H9 (cell line): Measurements from ENCODE around the gene RPL27A. TPM values are rescaled to one million over a fixed set of nuclear protein-coding genes. Genes with fewer than 3 reads are reported as not detected.

Source experiments
- DNase-seq: peaks from one replicate; pipeline ENCODE4 v3.0.0-alpha.2; 2017
- H2AFZ ChIP-seq: one replicate; pipeline ENCODE4 v1.6.1; 2013; ENCODE audit warnings: mild to moderate bottlenecking, low read length, control low read depth, moderate library complexity
- H2AK5ac ChIP-seq: 2 replicates; pipeline ENCODE4 v1.6.1; 2013; ENCODE audit warnings: low read length, control low read depth, mixed read lengths; ENCODE audit not compliant: insufficient read length
- H2BK120ac ChIP-seq: one replicate; pipeline ENCODE4 v1.6.1; 2013; ENCODE audit warnings: low read depth, mild to moderate bottlenecking, low read length, control low read depth, inconsistent platforms; ENCODE audit not compliant: poor library complexity, severe bottlenecking
- H2BK12ac ChIP-seq: 2 replicates; pipeline ENCODE4 v1.6.1; 2013; ENCODE audit warnings: low read length, control low read depth, mixed read lengths, low read depth; ENCODE audit not compliant: insufficient read length
- H2BK15ac ChIP-seq: 2 replicates; pipeline ENCODE4 v1.6.1; 2013; ENCODE audit warnings: low read depth, low read length, control low read depth
- H2BK20ac ChIP-seq: one replicate; pipeline ENCODE4 v1.6.1; 2013; ENCODE audit warnings: low read depth, mild to moderate bottlenecking, low read length, control low read depth, inconsistent platforms; ENCODE audit not compliant: poor library complexity, severe bottlenecking
- H2BK5ac ChIP-seq: 2 replicates; pipeline ENCODE4 v1.6.1; 2013; ENCODE audit warnings: low read length, control low read depth, mixed read lengths; ENCODE audit not compliant: insufficient read length
- H3K14ac ChIP-seq: 2 replicates; pipeline ENCODE4 v1.6.1; 2013; ENCODE audit warnings: low read length, control low read depth; ENCODE audit not compliant: insufficient read depth
- H3K18ac ChIP-seq: 2 replicates; pipeline ENCODE4 v1.6.1; 2013; ENCODE audit warnings: low read depth, mild to moderate bottlenecking, mixed read lengths, low read length, control low read depth; ENCODE audit not compliant: insufficient read length
- H3K23ac ChIP-seq: 2 replicates; pipeline ENCODE4 v1.6.1; 2013; ENCODE audit warnings: low read length, control low read depth, mixed read lengths, low read depth; ENCODE audit not compliant: insufficient read length
- H3K23me2 ChIP-seq: 2 replicates; pipeline ENCODE4 v1.6.1; 2013; ENCODE audit warnings: low read depth, mild to moderate bottlenecking, mixed read lengths, low read length, control low read depth; ENCODE audit not compliant: insufficient read length, poor library complexity, severe bottlenecking
- H3K27ac ChIP-seq: 2 replicates; pipeline ENCODE4 v1.5.1; 2013; ENCODE audit warnings: low read length, control low read depth, mixed read lengths, low read depth; ENCODE audit not compliant: insufficient read length
- H3K27me3 ChIP-seq: 2 replicates; pipeline ENCODE4 v1.6.1; 2013; ENCODE audit warnings: low read length, control low read depth, inconsistent platforms; ENCODE audit not compliant: insufficient read depth
- H3K4ac ChIP-seq: 2 replicates; pipeline ENCODE4 v1.6.1; 2013; ENCODE audit warnings: low read depth, mild to moderate bottlenecking, control low read depth, inconsistent platforms, low read length, moderate library complexity
- H3K4me1 ChIP-seq: 2 replicates; pipeline ENCODE4 v1.6.1; 2013; ENCODE audit warnings: low read length, control low read depth, inconsistent platforms; ENCODE audit not compliant: insufficient read depth
- H3K4me2 ChIP-seq: 2 replicates; pipeline ENCODE4 v1.6.1; 2013; ENCODE audit warnings: low read length, control low read depth, mixed read lengths; ENCODE audit not compliant: insufficient read length, insufficient read depth
- H3K56ac ChIP-seq: 2 replicates; pipeline ENCODE4 v1.6.1; 2013; ENCODE audit warnings: low read depth, mild to moderate bottlenecking, mixed read lengths, low read length, control low read depth; ENCODE audit not compliant: insufficient read length
- H3K79me1 ChIP-seq: 2 replicates; pipeline ENCODE4 v1.6.1; 2013; ENCODE audit warnings: low read depth, mild to moderate bottlenecking, moderate library complexity, low read length, control low read depth, inconsistent platforms; ENCODE audit not compliant: insufficient read depth, poor library complexity, severe bottlenecking
- H3K79me2 ChIP-seq: 2 replicates; pipeline ENCODE4 v1.6.1; 2013; ENCODE audit warnings: low read length, control low read depth, inconsistent platforms; ENCODE audit not compliant: insufficient read depth
- H3K9ac ChIP-seq: 2 replicates; pipeline ENCODE4 v1.6.1; 2013; ENCODE audit warnings: low read length, control low read depth, mixed read lengths; ENCODE audit not compliant: insufficient read length; ENCODE audit errors: extremely low read depth
- H3K9me3 ChIP-seq: one replicate; pipeline ENCODE4 v1.6.1; 2013; ENCODE audit warnings: low read depth, low read length, inconsistent platforms; ENCODE audit not compliant: control insufficient read depth
- H3T11ph ChIP-seq: one replicate; pipeline ENCODE4 v1.6.1; 2013; ENCODE audit warnings: mild to moderate bottlenecking, low read length, control low read depth, inconsistent platforms
- H4K20me1 ChIP-seq: one replicate; pipeline ENCODE4 v1.6.1; 2013; ENCODE audit not compliant: control insufficient read depth, insufficient read length, insufficient read depth
- H4K5ac ChIP-seq: 2 replicates; pipeline ENCODE4 v1.6.1; 2013; ENCODE audit warnings: low read depth, mild to moderate bottlenecking, mixed read lengths, low read length, control low read depth; ENCODE audit not compliant: insufficient read length
- H4K8ac ChIP-seq: replicated peaks from 2 replicates; pipeline ENCODE4 v1.6.1; 2013; ENCODE audit warnings: low read length, control low read depth, mixed read lengths, low read depth; ENCODE audit not compliant: insufficient read length
- H4K91ac ChIP-seq: 2 replicates; pipeline ENCODE4 v1.6.1; 2013; ENCODE audit warnings: low read depth, mild to moderate bottlenecking, moderate library complexity, mixed read lengths, low read length, control low read depth; ENCODE audit not compliant: insufficient read length
- H3K27ac Mint-ChIP-seq, 3 experiments: 2 replicates in 2 of 3; 3 replicates in 1 of 3; pipeline ENCODE4 v1.8.0; 2020 to 2021; ENCODE audit warnings: mixed read lengths in 3 of 3, mild to moderate bottlenecking in 1 of 3, moderate library complexity in 1 of 3
- H3K27me3 Mint-ChIP-seq: 2 replicates; pipeline ENCODE4 v1.8.0; 2021; ENCODE audit warnings: low read depth, mild to moderate bottlenecking, moderate library complexity, mixed read lengths
- H3K36me3 Mint-ChIP-seq, 3 experiments: 2 replicates in 2 of 3; 3 replicates in 1 of 3; pipeline ENCODE4 v1.8.0; 2020 to 2021; ENCODE audit warnings: low read depth in 3 of 3, mixed read lengths in 3 of 3; ENCODE audit not compliant: insufficient read depth in 1 of 3
- H3K4me1 Mint-ChIP-seq, 2 experiments: 2 replicates each; pipeline ENCODE4 v1.8.0; 2020; ENCODE audit warnings: mixed read lengths in 2 of 2
- H3K4me3 Mint-ChIP-seq, 2 experiments: 2 replicates in 1 of 2; 3 replicates in 1 of 2; pipeline ENCODE4 v1.8.0; 2020 to 2021; ENCODE audit warnings: mild to moderate bottlenecking in 2 of 2, mixed read lengths in 2 of 2, moderate library complexity in 1 of 2
- H3K9me3 Mint-ChIP-seq, 2 experiments: 2 replicates in 1 of 2; 3 replicates in 1 of 2; pipeline ENCODE4 v1.8.0; 2020; ENCODE audit warnings: mild to moderate bottlenecking in 2 of 2, mixed read lengths in 2 of 2, moderate library complexity in 1 of 2
- CTCF ChIP-seq: fragments of 200-600 bp; sonication (generic); conservative IDR thresholded peaks from 3 replicates; pipeline ENCODE4 v1.8.0; 2021; ENCODE audit warnings: antibody characterized with exemption, mild to moderate bottlenecking
- WGBS: extraction: QIAGEN DNeasy Blood & Tissue Kit; methylation state at CpG from one replicate; pipeline ENCODE4 v1.1.7; 2013; ENCODE audit warnings: missing lambda C conversion rate, low lambda C conversion rate, mixed read lengths; ENCODE audit not compliant: insufficient read length; ENCODE audit errors: extremely low coverage; 5-methylcytosine and 5-hydroxymethylcytosine counted together
- total RNA-seq: library from RNA; stranded (reverse); gene quantifications from 2 replicates; pipeline ENCODE4 v1.2.1, GENCODE V29; 2021

Gene RPL27A
- total RNA-seq, 1 experiment from 2014 or later = 1,152 TPM

- Histone ChIP-seq H3K9ac (no peak overlapping the region), H3K9me3 (no peaks in the 10 kb centered on the region), H4K91ac (no peak overlapping the region), H2AFZ (no peak overlapping the region), H3K79me2 (no peaks in the 10 kb centered on the region), H2AK5ac (no peak overlapping the region), H2BK20ac (no peak overlapping the region), H3K14ac (no peak overlapping the region), H3K23ac (no peak overlapping the region), H2BK5ac (no peak overlapping the region), H3K4ac (no peak overlapping the region), H2BK12ac (no peak overlapping the region), H3K27ac (no peak overlapping the region), H3K27me3 (no peaks in the 10 kb centered on the region), H3T11ph (no peak overlapping the region), H3K56ac (no peak overlapping the region), H2BK120ac (no peak overlapping the region), H4K8ac (no peak overlapping the region), H3K23me2 (no peaks in the 10 kb centered on the region), H3K18ac (no peak overlapping the region), H3K4me2 (no peak overlapping the region), H4K5ac (no peak overlapping the region), H3K79me1 (no peaks in the 10 kb centered on the region), H4K20me1 (no peaks in the 10 kb centered on the region), H3K4me1 (peaks cover 9% of the 10 kb centered on the region; the same call in 1 of the 2 replicates), H2BK15ac (no peak overlapping the region)
- TF ChIP-seq CTCF = no peak
- peak overlapping the region in 2 of 3 experiments; percentile 9 to 78; a peak in 4 of 7 replicates for H3K27ac Mint-ChIP-seq
- H3K4me1 Mint-ChIP-seq = peaks cover 28% of the 10 kb centered on the region in 2 experiments
- H3K36me3 Mint-ChIP-seq = peaks cover 5 to 9% (median 8%) of the 10 kb centered on the region in 3 experiments
- DNase-seq = no peak
- H3K27me3 Mint-ChIP-seq = no peaks in the 10 kb centered on the region
- WGBS = no CpG with 5 or more reads among the region's 1 CpG
- no peak overlapping the region for H3K4me3 Mint-ChIP-seq
- H3K9me3 Mint-ChIP-seq = peaks cover 0 to 1% of the 10 kb centered on the region in 2 experiments; a peak in 1 of 5 replicates
These were observed 6.1 kb upstream of the RPL27A start for GRCh38 chr11:8676458-8676857.
